A549 (cell line): ENCODE measurements around the gene PCDH15.

ENCODE experiments used
- CEBPB ChIP-seq, 2 experiments: fragments of >200 bp in 1 of 2; sonication (Bioruptor Twin) in 1 of 2; formaldehyde crosslinking in 1 of 2; IDR thresholded peaks; 2 replicates each; pipeline ENCODE4 v1.6.1; 2012 to 2016
- CTCF ChIP-seq: fragments of >200 bp; sonication (Bioruptor Twin); formaldehyde crosslinking; IDR thresholded peaks from 3 replicates; pipeline ENCODE4 v1.5.1; 2016
- GATA3 ChIP-seq: IDR thresholded peaks from 2 replicates; pipeline ENCODE4 v1.6.1; 2012; ENCODE audit warnings: borderline replicate concordance
- MAX ChIP-seq: IDR thresholded peaks from 2 replicates; pipeline ENCODE4 v1.6.1; 2012
- RCOR1 ChIP-seq: fragments of 150-350 bp; IDR thresholded peaks from 2 replicates; pipeline ENCODE4 v1.6.1; 2014; ENCODE audit warnings: antibody characterized with exemption, low read length, low read depth
- RNF2 ChIP-seq: fragments of 200-600 bp; sonication (generic); IDR thresholded peaks from 2 replicates; pipeline ENCODE4 v1.6.1; 2016; ENCODE audit warnings: low read depth, mild to moderate bottlenecking, antibody characterized with exemption, moderate library complexity, borderline replicate concordance

GRCh38 chr10:54742416-54742815 lies 58.6 kb downstream of the PCDH15 start:
- TF ChIP-seq RNF2 (no peak), MAX (no peak), CTCF (no peak), GATA3 (no peak), RCOR1 (no peak), CEBPB (IDR thresholded peaks at IDR 0.05) (no peak)
